CD8-positive, alpha-beta memory T cell (primary cell): ENCODE results near the gene CGB2. TPM values are rescaled to one million over a fixed set of nuclear protein-coding genes. Genes with fewer than 3 reads are reported as not detected.

ENCODE experiments used
- CTCF ChIA-PET: fragments of 350-600 bp; sonication (Branson Sonifier 250); formaldehyde crosslinking; loops from one replicate; lab custom pipeline; 2021; ENCODE audit warnings: antibody characterized with exemption; lab: Charles Lee
- POLR2A ChIA-PET: fragments of 350-600 bp; sonication (Branson Sonifier 250); formaldehyde crosslinking; loops from one replicate; lab custom pipeline; 2021; ENCODE audit warnings: antibody characterized with exemption; lab: Charles Lee
- DNase-seq, 5 donors: peaks; one replicate each; pipeline versions ENCODE4 v3.0.0 to v3.0.0-alpha.2; 2020 to 2022; ENCODE audit warnings: mixed read lengths in 1 of 5
- H3K27ac ChIP-seq: one replicate; pipeline ENCODE4 v1.7.0; 2013; ENCODE audit warnings: low read depth, mild to moderate bottlenecking, low read length, moderate library complexity
- H3K27me3 ChIP-seq: 2 replicates; pipeline ENCODE4 v1.7.0; 2013; ENCODE audit warnings: low read length, mild to moderate bottlenecking; ENCODE audit not compliant: insufficient read depth, poor library complexity, severe bottlenecking
- H3K36me3 ChIP-seq: 2 replicates; pipeline ENCODE4 v1.7.0; 2013; ENCODE audit warnings: mild to moderate bottlenecking, low read length, moderate library complexity; ENCODE audit not compliant: insufficient read depth
- H3K4me1 ChIP-seq: 2 replicates; pipeline ENCODE4 v1.7.0; 2013; ENCODE audit warnings: mild to moderate bottlenecking, low read length, moderate library complexity; ENCODE audit not compliant: insufficient read depth
- H3K4me3 ChIP-seq: 2 replicates; pipeline ENCODE4 v1.7.0; 2013; ENCODE audit warnings: mild to moderate bottlenecking, low read length
- H3K9me3 ChIP-seq: 2 replicates; pipeline ENCODE4 v1.7.0; 2013; ENCODE audit warnings: mild to moderate bottlenecking, low read length
- H3K27ac Mint-ChIP-seq, 8 donors: one replicate each; pipeline ENCODE4 v1.8.0; 2020 to 2021; ENCODE audit warnings: mixed read lengths in 8 of 8, mild to moderate bottlenecking in 6 of 8, inconsistent platforms in 3 of 8, moderate library complexity in 3 of 8
- H3K27me3 Mint-ChIP-seq, 2 donors: one replicate each; pipeline ENCODE4 v1.8.0; 2020 to 2021; ENCODE audit warnings: mixed read lengths in 2 of 2, mild to moderate bottlenecking in 1 of 2, moderate library complexity in 1 of 2
- H3K36me3 Mint-ChIP-seq, 3 donors: one replicate each; pipeline ENCODE4 v1.8.0; 2020 to 2021; ENCODE audit warnings: mixed read lengths in 3 of 3, inconsistent platforms in 1 of 3, mild to moderate bottlenecking in 1 of 3
- H3K4me1 Mint-ChIP-seq, 3 donors: one replicate each; pipeline ENCODE4 v1.8.0; 2020 to 2021; ENCODE audit warnings: mixed read lengths in 3 of 3, inconsistent platforms in 1 of 3, mild to moderate bottlenecking in 1 of 3
- H3K4me3 Mint-ChIP-seq, 7 donors: one replicate each; pipeline ENCODE4 v1.8.0; 2020 to 2021; ENCODE audit warnings: mixed read lengths in 7 of 7, mild to moderate bottlenecking in 6 of 7, moderate library complexity in 4 of 7, inconsistent platforms in 2 of 7
- H3K9me3 Mint-ChIP-seq, 5 donors: one replicate each; pipeline ENCODE4 v1.8.0; 2020 to 2022; ENCODE audit warnings: mixed read lengths in 5 of 5, mild to moderate bottlenecking in 3 of 5, moderate library complexity in 2 of 5, inconsistent platforms in 1 of 5
- polyA plus RNA-seq: library from polyadenylated mRNA; unstranded; fragments of 300-500 nt; fragmentation: Illumina TruSeq; gene quantifications from one replicate; pipeline ENCODE4 v1.2.3, GENCODE V29; 2021
- total RNA-seq, 2 experiments: library from RNA; stranded (reverse); gene quantifications; one replicate each; pipeline ENCODE4 v1.2.3, GENCODE V29; 2021

CGB2 gene
- total and polyA plus RNA-seq, 3 experiments from 2014 or later = not detected

- H3K27ac Mint-ChIP-seq = peak overlapping the region in 1 of 8 donors; percentile 75
- no peak overlapping the region for H3K4me3 Mint-ChIP-seq
- Histone ChIP-seq H3K36me3 (no peaks in the 10 kb centered on the region), H3K4me1 (peaks cover 14% of the 10 kb centered on the region), H3K9me3 (no peaks in the 10 kb centered on the region), H3K4me3 (no peak overlapping the region), H3K27ac (no peak overlapping the region), H3K27me3 (no peaks in the 10 kb centered on the region)
- H3K36me3 Mint-ChIP-seq = peaks cover 0 to 20% (median 0%) of the 10 kb centered on the region in 3 donors
- ChIA-PET CTCF (interaction anchor here (1.4 to 3.1 kb wide), 5 partner anchors 21 to 148 kb away, joined by 3 to 11 read pairs (median 9); partner anchors contain the start of gene LIN7B), POLR2A (interaction anchor here (0.6 kb wide), 1 partner anchor 85 kb away, joined by 5 read pairs; no protein-coding TSS in a partner anchor)
- peak in 2 of 5 donors; percentile 29 to 60 for DNase-seq
- peaks cover 0 to 2% of the 10 kb centered on the region in 2 donors for H3K27me3 Mint-ChIP-seq
- no peaks in the 10 kb centered on the region for H3K9me3 Mint-ChIP-seq
- peaks cover 18 to 34% (median 24%) of the 10 kb centered on the region in 3 donors for H3K4me1 Mint-ChIP-seq
These were observed 33.7 kb upstream of the CGB2 start for GRCh38 chr19:48997972-48998371.

DNA sequence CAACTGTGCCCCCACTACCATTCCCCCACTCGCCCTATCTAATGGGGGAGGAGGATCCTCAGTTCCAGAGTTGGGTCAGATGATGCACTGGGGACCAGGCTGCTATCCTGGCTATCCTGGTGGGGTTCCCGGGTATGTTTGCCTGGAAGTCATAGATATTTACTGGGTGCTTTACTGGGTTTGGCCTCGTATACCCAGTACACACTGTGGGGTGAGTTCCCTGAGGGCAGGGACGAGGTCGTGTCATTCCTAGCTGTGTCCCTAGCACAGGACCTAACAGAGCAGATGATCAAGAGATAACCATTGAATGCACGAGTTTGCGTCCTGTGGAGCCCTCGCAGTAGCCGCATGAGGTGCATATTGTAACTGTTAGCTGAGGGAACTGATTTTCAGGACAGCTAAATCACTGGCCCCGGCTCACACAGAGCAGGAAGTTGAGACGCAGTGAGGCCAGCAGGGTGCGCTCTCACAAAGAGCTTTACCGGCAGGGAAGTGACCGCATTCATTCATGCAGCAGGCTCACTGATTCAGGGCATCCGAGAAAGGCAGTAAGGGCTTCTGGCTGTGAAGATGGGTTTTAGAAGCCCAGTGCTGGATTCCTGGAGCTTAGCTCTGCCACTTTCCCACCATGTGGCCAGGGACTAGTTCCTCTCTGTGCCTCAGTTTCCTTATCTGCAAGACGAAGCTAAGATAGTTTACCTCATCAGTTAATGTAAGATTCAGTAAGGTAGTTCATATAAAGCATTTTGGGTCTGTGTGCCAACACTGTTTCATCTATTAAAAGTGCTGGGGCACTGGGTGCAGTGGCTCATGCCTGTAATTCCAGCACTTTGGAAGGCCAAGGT lies 32.0 kb upstream of the CGB2 start:
- Histone ChIP-seq H3K4me3 (no peak overlapping the region), H3K4me1 (peaks cover 5% of the 10 kb centered on the region), H3K27ac (no peak overlapping the region), H3K27me3 (no peaks in the 10 kb centered on the region), H3K9me3 (no peaks in the 10 kb centered on the region), H3K36me3 (peaks cover 7% of the 10 kb centered on the region)
- Mint-ChIP-seq H3K4me1 (peaks cover 10 to 24% (median 14%) of the 10 kb centered on the region in 3 donors), H3K27me3 (no peaks in the 10 kb centered on the region), H3K36me3 (peaks cover 0 to 31% (median 0%) of the 10 kb centered on the region in 3 donors), H3K9me3 (no peaks in the 10 kb centered on the region), H3K27ac (peak overlapping the region in 2 of 8 donors; percentile 54 to 77), H3K4me3 (peak overlapping the region in 1 of 7 donors; percentile 3)
- peak; percentile 44 to 72 (median 45) for DNase-seq
- ChIA-PET POLR2A (no interaction called here), CTCF (interaction anchor here (0.8 to 3.1 kb wide), 9 partner anchors 10 to 199 kb away, joined by 3 to 10 read pairs (median 5); no protein-coding TSS in a partner anchor)

GRCh38 chr19:49004133-49004532 lies 27.6 kb upstream of the CGB2 start:
- DNase-seq = no peak
- no peak overlapping the region for H3K4me3 Mint-ChIP-seq
- Histone ChIP-seq H3K4me3 (no peak overlapping the region), H3K27me3 (no peaks in the 10 kb centered on the region), H3K9me3 (no peaks in the 10 kb centered on the region), H3K36me3 (peaks cover 7% of the 10 kb centered on the region), H3K27ac (no peak overlapping the region), H3K4me1 (no peaks in the 10 kb centered on the region)
- ChIA-PET POLR2A (interaction anchor here (0.8 kb wide), 1 partner anchor 83 kb away, joined by 3 read pairs; no protein-coding TSS in a partner anchor), CTCF (interaction anchor here (1.2 kb wide), 1 partner anchor 10 kb away, joined by 10 read pairs; the partner anchor contains the start of genes GYS1 and RUVBL2)
- peaks cover 3 to 6% (median 4%) of the 10 kb centered on the region in 3 donors for H3K4me1 Mint-ChIP-seq
- H3K9me3 Mint-ChIP-seq = no peaks in the 10 kb centered on the region
- H3K27ac Mint-ChIP-seq = no peak overlapping the region
- no peaks in the 10 kb centered on the region for H3K27me3 Mint-ChIP-seq
- peaks cover 0 to 57% (median 0%) of the 10 kb centered on the region in 3 donors for H3K36me3 Mint-ChIP-seq

- H3K9me3 Mint-ChIP-seq = no peaks in the 10 kb centered on the region
- H3K4me3 Mint-ChIP-seq = no peak overlapping the region
- no peaks in the 10 kb centered on the region for H3K4me1 ChIP-seq
- no peaks in the 10 kb centered on the region for H3K27me3 ChIP-seq
- no peak overlapping the region for H3K27ac ChIP-seq
- ChIA-PET CTCF (no interaction called here), POLR2A (interaction anchor here (0.7 kb wide), 1 partner anchor 12 kb away, joined by 5 read pairs; the partner anchor contains the start of gene GYS1)
- H3K9me3 ChIP-seq = no peaks in the 10 kb centered on the region
- H3K27me3 Mint-ChIP-seq = no peaks in the 10 kb centered on the region
- H3K27ac Mint-ChIP-seq = peak overlapping the region in 1 of 8 donors; percentile 65
- peaks cover 0 to 61% (median 0%) of the 10 kb centered on the region in 3 donors for H3K36me3 Mint-ChIP-seq
- H3K36me3 ChIP-seq = peaks cover 7% of the 10 kb centered on the region
- no peaks in the 10 kb centered on the region for H3K4me1 Mint-ChIP-seq
- DNase-seq = no peak
- H3K4me3 ChIP-seq = no peak overlapping the region
These were observed 26.6 kb upstream of the CGB2 start for GRCh38 chr19:49004964-49005614.

- no peak for DNase-seq
- no peak overlapping the region for H3K4me3 ChIP-seq
- peaks cover 7% of the 10 kb centered on the region for H3K36me3 ChIP-seq
- Mint-ChIP-seq H3K4me3 (no peak overlapping the region), H3K4me1 (no peaks in the 10 kb centered on the region), H3K36me3 (peaks cover 0 to 73% (median 2%) of the 10 kb centered on the region in 3 donors), H3K9me3 (no peaks in the 10 kb centered on the region), H3K27ac (no peak overlapping the region), H3K27me3 (no peaks in the 10 kb centered on the region)
- no peaks in the 10 kb centered on the region for H3K9me3 ChIP-seq
- no peaks in the 10 kb centered on the region for H3K27me3 ChIP-seq
- CTCF ChIA-PET = interaction anchor here (0.8 kb wide), 1 partner anchor 14 kb away, joined by 3 read pairs; the partner anchor contains the start of genes GYS1 and RUVBL2
- H3K27ac ChIP-seq = no peak overlapping the region
- POLR2A ChIA-PET = no interaction called here
- H3K4me1 ChIP-seq = no peaks in the 10 kb centered on the region
These were observed 24.8 kb upstream of the CGB2 start for GRCh38 chr19:49006905-49007304.

DNA sequence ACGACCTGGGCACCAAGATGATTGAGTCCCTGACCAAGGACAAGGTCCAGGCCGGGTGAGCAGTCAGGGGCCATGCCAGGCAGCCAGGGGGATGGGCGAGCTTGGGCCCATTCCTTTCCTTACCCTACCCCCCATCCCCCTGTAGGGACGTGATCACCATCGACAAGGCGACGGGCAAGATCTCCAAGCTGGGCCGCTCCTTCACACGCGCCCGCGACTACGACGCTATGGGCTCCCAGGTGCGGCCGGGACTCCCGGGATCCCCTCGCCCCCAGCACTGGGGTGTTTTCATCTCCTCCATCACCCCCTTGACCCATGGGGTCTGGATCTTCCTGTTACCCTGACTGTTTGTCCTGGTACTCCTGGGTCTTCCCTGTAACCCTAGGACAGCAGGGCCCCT lies 21.9 kb upstream of the CGB2 start:
- ChIA-PET POLR2A (no interaction called here), CTCF (interaction anchor here (0.9 to 1.7 kb wide), 3 partner anchors 10 to 39 kb away, joined by 3 to 6 read pairs (median 5); partner anchors contain the start of genes GYS1 and RUVBL2)
- H3K9me3 Mint-ChIP-seq = no peaks in the 10 kb centered on the region
- no peak overlapping the region for H3K4me3 ChIP-seq
- H3K36me3 ChIP-seq = no peaks in the 10 kb centered on the region
- H3K27me3 ChIP-seq = no peaks in the 10 kb centered on the region
- no peak overlapping the region for H3K27ac ChIP-seq
- H3K36me3 Mint-ChIP-seq = peaks cover 0 to 69% (median 2%) of the 10 kb centered on the region in 3 donors
- H3K27me3 Mint-ChIP-seq = no peaks in the 10 kb centered on the region
- no peak overlapping the region for H3K4me3 Mint-ChIP-seq
- H3K27ac Mint-ChIP-seq = no peak overlapping the region
- no peaks in the 10 kb centered on the region for H3K9me3 ChIP-seq
- no peaks in the 10 kb centered on the region for H3K4me1 ChIP-seq
- no peak for DNase-seq
- no peaks in the 10 kb centered on the region for H3K4me1 Mint-ChIP-seq

DNA sequence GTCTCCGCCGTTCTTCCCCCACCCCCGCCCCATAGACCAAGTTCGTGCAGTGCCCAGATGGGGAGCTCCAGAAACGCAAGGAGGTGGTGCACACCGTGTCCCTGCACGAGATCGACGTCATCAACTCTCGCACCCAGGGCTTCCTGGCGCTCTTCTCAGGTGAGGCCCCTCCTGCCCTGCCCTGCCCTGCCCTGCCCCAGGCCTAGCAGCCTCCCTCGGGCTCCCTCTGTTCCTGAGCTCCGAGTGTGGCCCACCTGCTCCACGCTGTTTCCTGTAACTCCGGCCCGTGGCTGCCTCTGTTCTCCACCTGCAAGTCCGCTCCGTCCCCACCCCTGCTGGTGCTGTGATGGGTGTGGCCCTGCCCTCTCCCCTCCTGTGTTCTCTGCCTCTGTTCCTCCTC lies 21.2 kb upstream of the CGB2 start:
- no peaks in the 10 kb centered on the region for H3K9me3 Mint-ChIP-seq
- H3K9me3 ChIP-seq = no peaks in the 10 kb centered on the region
- H3K27me3 Mint-ChIP-seq = no peaks in the 10 kb centered on the region
- no peak overlapping the region for H3K4me3 Mint-ChIP-seq
- POLR2A ChIA-PET = no interaction called here
- H3K4me3 ChIP-seq = no peak overlapping the region
- CTCF ChIA-PET = interaction anchor here (0.9 to 1.7 kb wide), 3 partner anchors 10 to 40 kb away, joined by 3 to 6 read pairs (median 5); partner anchors contain the start of genes GYS1 and RUVBL2
- peaks cover 0 to 67% (median 2%) of the 10 kb centered on the region in 3 donors for H3K36me3 Mint-ChIP-seq
- H3K27ac Mint-ChIP-seq = no peak overlapping the region
- H3K36me3 ChIP-seq = no peaks in the 10 kb centered on the region
- no peaks in the 10 kb centered on the region for H3K4me1 ChIP-seq
- DNase-seq = no peak
- H3K27ac ChIP-seq = no peak overlapping the region
- H3K4me1 Mint-ChIP-seq = no peaks in the 10 kb centered on the region
- no peaks in the 10 kb centered on the region for H3K27me3 ChIP-seq
